Rectal smooth muscle tissue (tissue), 1 donor: ENCODE measurements around the gene OR2G6.
"Not testable (repeated sequence)": the region's sequence is repeated elsewhere in the genome, so short reads cannot be mapped to it uniquely, and the experiment has no call there.

Experiments
- H3K27ac ChIP-seq: one replicate; pipeline ENCODE4 v1.7.0; 2013; ENCODE audit warnings: low read depth, low read length, inconsistent platforms
- H3K27me3 ChIP-seq: one replicate; pipeline ENCODE4 v1.7.0; 2013; ENCODE audit warnings: low read length; ENCODE audit not compliant: control insufficient read depth, insufficient read depth
- H3K36me3 ChIP-seq: one replicate; pipeline ENCODE4 v1.7.0; 2013; ENCODE audit warnings: low read length; ENCODE audit not compliant: control insufficient read depth, insufficient read depth
- H3K4me1 ChIP-seq: one replicate; pipeline ENCODE4 v1.7.0; 2013; ENCODE audit warnings: low read length; ENCODE audit not compliant: control insufficient read depth, insufficient read depth
- H3K4me3 ChIP-seq: one replicate; pipeline ENCODE4 v1.7.0; 2013; ENCODE audit warnings: low read length
- H3K9ac ChIP-seq: one replicate; pipeline ENCODE4 v1.7.0; 2013; ENCODE audit warnings: low read length

The OR2G6 gene

DNA sequence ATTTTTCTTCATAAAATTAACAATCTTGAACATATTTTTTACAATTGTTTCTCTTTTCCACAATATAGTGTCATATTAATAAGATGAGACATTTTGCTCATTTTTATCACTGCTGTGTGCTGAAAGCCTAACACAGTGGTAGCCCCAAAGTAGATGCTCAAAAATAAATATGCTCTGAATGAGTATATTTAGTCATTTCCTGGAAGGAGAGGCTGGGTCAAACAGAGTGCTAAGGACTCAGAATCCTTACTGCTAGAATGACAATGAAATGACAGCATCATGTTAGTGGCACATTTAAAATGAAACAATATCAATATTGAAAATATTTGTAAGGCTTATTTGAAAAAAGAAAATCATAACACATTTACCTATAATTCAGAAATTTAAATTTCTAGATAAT lies 29.6 kb downstream of the OR2G6 start:
- not testable (repeated sequence) for H3K27me3 ChIP-seq, H3K27ac ChIP-seq, H3K36me3 ChIP-seq, H3K9ac ChIP-seq, H3K4me1 ChIP-seq, H3K4me3 ChIP-seq

- not testable (repeated sequence) for H3K27me3 ChIP-seq, H3K4me3 ChIP-seq, H3K27ac ChIP-seq, H3K36me3 ChIP-seq, H3K9ac ChIP-seq, H3K4me1 ChIP-seq
Observed at GRCh38 chr1:248547383-248547782, 39.5 kb downstream of the OR2G6 start.

GRCh38 chr1:248551027-248551426 lies 43.2 kb downstream of the OR2G6 start:
- not testable (repeated sequence) for H3K36me3 ChIP-seq, H3K4me3 ChIP-seq, H3K9ac ChIP-seq, H3K27ac ChIP-seq, H3K4me1 ChIP-seq, H3K27me3 ChIP-seq

- H3K27me3 ChIP-seq, H3K27ac ChIP-seq, H3K36me3 ChIP-seq, H3K4me3 ChIP-seq, H3K4me1 ChIP-seq, H3K9ac ChIP-seq: not testable (repeated sequence)
Observed at GRCh38 chr1:248562672-248563071, 54.8 kb downstream of the OR2G6 start, which contains the start of gene OR2T29. Gene OR2T29, minus strand, starts transcription at chr1:248562772. Its CDS starts 3,281 bp downstream, at chr1:248559491.

DNA sequence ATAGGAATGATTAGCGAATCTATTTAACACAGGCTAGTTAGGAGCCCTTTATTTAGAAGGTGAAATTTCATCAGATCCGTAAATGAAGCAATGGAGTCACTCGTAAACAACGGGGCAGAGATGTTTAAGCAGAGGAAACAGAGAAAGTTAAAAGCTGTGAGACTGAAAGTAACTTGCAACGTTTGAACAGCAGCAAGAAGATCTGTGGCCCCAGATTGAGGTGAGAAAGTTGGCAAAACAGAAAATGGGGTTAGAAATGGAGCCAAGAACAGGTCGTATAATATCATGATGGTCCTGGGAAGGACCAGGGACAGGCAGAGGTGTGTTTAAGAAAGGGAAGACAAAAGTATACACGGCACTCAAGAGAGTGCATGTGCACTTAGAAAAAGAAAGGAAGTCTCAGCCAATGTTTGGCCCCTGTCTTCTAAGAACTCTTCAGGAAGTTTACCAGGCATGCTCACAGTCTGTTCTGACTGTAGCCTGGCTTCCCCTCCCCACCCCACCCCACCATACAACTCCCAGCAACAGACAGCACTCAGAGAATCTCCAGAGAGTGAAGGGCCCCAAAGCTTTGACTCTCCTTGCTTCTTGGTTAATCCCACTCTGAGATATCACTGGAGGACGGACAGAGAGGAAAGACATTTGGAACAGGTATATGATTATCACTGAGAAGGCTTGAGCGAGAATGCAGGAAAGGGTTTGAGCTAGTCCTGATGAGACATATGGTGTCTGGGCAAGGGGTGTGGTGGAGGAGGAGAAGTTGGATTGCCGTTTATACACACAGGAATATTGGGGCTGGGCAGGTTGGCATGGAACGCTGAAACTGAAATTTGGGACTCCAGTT lies 57.9 kb downstream of the OR2G6 start:
- not testable (repeated sequence) for H3K9ac ChIP-seq, H3K4me3 ChIP-seq, H3K27me3 ChIP-seq, H3K4me1 ChIP-seq, H3K27ac ChIP-seq, H3K36me3 ChIP-seq

DNA sequence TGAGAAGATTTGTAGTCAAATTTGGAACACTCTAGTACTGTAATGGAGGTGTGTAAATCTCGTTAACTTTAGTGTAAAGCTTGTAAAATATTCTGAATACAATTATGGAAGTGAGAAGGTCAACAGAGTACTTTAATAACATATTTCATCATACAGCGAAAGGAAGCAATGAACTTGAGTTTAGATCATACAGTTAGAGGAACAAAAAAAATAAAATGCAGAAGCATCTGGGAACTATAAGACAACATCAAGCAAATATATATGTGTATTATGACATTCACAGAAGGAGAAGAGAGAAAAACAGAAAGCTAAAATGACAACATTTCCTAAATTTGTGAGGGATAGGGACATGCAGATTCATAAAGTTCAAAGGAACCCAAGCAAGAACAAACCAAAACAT lies 61.2 kb downstream of the OR2G6 start:
- H3K4me3 ChIP-seq, H3K27ac ChIP-seq, H3K9ac ChIP-seq, H3K36me3 ChIP-seq, H3K27me3 ChIP-seq, H3K4me1 ChIP-seq: not testable (repeated sequence)

GRCh38 chr1:248570811-248571210 lies 62.9 kb downstream of the OR2G6 start:
- not testable (repeated sequence) for H3K27ac ChIP-seq, H3K36me3 ChIP-seq, H3K4me3 ChIP-seq, H3K9ac ChIP-seq, H3K27me3 ChIP-seq, H3K4me1 ChIP-seq

- H3K4me1 ChIP-seq, H3K4me3 ChIP-seq, H3K9ac ChIP-seq, H3K27ac ChIP-seq, H3K36me3 ChIP-seq, H3K27me3 ChIP-seq: not testable (repeated sequence)
Observed at GRCh38 chr1:248572049-248572448, 64.2 kb downstream of the OR2G6 start.

DNA sequence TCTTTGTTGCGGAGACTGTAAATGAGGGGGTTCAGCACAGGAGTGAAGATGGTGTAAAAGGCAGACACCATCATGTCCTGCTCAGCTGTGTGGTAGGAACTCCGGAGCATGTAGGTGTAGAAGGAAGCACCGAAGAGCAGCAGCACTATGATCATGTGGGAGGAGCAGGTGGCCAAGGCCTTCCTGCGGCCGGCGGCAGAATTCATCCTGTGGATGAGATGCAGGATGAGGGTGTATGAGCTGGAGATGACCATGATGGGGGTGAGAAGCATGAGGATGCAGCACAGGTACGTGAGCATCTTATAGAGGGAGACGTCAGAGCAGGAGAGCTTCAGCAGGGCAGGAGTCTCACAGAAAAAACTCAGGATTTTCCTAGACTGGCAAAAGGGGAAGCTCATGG lies 66.0 kb downstream of the OR2G6 start:
- H3K27me3 ChIP-seq, H3K4me1 ChIP-seq, H3K4me3 ChIP-seq, H3K27ac ChIP-seq, H3K36me3 ChIP-seq, H3K9ac ChIP-seq: not testable (repeated sequence)

DNA sequence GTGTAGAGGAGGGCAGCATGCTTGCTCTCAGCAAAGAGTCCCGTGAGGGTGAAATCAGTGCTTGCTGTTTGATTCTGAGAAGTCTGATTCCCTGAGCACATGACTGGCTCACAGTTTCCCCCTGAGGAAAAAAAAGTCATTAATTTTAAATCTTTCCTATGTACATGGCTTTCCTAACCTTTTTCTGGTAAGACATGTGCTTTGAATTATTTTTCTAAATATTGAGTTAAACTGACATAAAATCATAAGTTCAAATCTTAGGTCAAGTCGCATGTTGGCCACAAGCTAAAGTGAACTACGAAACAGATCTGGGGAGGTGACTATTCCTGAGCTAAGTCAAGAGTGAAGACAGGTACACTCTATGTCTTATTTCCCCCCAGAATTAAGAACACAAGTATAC lies 66.8 kb downstream of the OR2G6 start, which contains the start of gene OR2T34:
TSS of gene OR2T34 (minus strand) at position 101 of the 400 bp plus-strand sequence. CDS start at position 101, 0 bp downstream.
- not testable (repeated sequence) for H3K27ac ChIP-seq, H3K9ac ChIP-seq, H3K27me3 ChIP-seq, H3K4me3 ChIP-seq, H3K36me3 ChIP-seq, H3K4me1 ChIP-seq

- Histone ChIP-seq H3K4me1 (no peaks in the 10 kb centered on the region), H3K4me3 (no peak overlapping the region), H3K27me3 (no peaks in the 10 kb centered on the region), H3K27ac (no peak overlapping the region), H3K9ac (no peak overlapping the region), H3K36me3 (no peaks in the 10 kb centered on the region)
Observed at GRCh38 chr1:248576260-248576980, 68.5 kb downstream of the OR2G6 start.
